SH-SY5Y (cell line): ENCODE measurements around the gene TRAF3.

Experiments
- GATA2 ChIP-seq: IDR thresholded peaks from 2 replicates; pipeline ENCODE4 v1.6.1; 2011; ENCODE audit warnings: mild to moderate bottlenecking, low read depth, low read length
- GATA3 ChIP-seq: IDR thresholded peaks from 2 replicates; pipeline ENCODE4 v1.6.1; 2011; ENCODE audit warnings: low read depth, mild to moderate bottlenecking, low read length, moderate library complexity

DNA sequence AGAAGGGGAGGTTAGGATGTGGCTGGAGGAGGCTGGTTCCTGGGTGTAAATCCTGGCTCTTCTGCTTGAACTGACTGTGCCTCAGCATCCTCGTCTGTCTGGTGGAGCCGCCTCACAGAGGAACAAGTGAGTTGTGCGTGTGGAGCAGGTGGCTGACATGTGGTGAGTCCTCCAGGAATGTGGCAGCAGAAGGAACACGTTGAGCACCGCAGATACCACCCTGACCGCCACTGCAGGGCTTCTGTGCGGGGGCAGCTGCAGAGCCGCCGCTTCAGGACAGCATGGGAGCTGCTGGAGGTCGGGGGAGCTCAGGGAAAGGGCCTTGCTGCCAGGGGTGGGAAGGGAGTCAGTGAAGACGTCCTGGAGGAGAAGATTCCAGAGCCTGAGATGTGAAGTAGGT is 48.9 kb downstream of the TRAF3 start:
- no peak for TF ChIP-seq GATA3
- no peak for TF ChIP-seq GATA2
